Panc1 (cell line): ENCODE results near the gene PPM1M. TPM values are rescaled to one million over a fixed set of nuclear protein-coding genes. Genes with fewer than 3 reads are reported as not detected.

ENCODE experiments used
- ATAC-seq: fragments of 200-7000 bp; cut with Tn5 transposase; 2 replicates; pipeline ENCODE4 v1.9.1; 2020; ENCODE audit warnings: mild to moderate bottlenecking, moderate library complexity
- BruUV-seq: library from RNA; stranded (reverse); fragments of 400-500 nt; replicated peaks from 2 replicates; lab custom pipeline; 2021; lab: Mats Ljungman, UMichigan
- CTCF ChIA-PET: fragments of 300-600 bp; sonication (Branson Sonifier 250); formaldehyde crosslinking; loops from one replicate; lab custom pipeline; 2022; ENCODE audit warnings: antibody characterized with exemption; lab: Charles Lee
- POLR2A ChIA-PET: fragments of 300-600 bp; sonication (Branson Sonifier 250); formaldehyde crosslinking; loops from one replicate; lab custom pipeline; 2022; ENCODE audit warnings: antibody characterized with exemption; lab: Charles Lee
- DNase-seq: peaks from one replicate; pipeline ENCODE4 v3.0.0-alpha.2; 2010; ENCODE audit warnings: low read depth, low spot score
- H3K27ac ChIP-seq: 2 replicates; pipeline ENCODE4 v1.5.1; 2011; ENCODE audit warnings: mild to moderate bottlenecking, low read length, inconsistent platforms
- H3K27me3 ChIP-seq: fragments of 200-500 bp; sonication (Bioruptor generic); 2 replicates; pipeline ENCODE4 v1.6.0; 2014; ENCODE audit warnings: low read length, inconsistent platforms; ENCODE audit not compliant: control insufficient read depth, insufficient read depth
- H3K36me3 ChIP-seq: fragments of 200-500 bp; sonication (Bioruptor generic); 2 replicates; pipeline ENCODE4 v1.5.1; 2014; ENCODE audit warnings: inconsistent platforms, mild to moderate bottlenecking, low read length, moderate library complexity; ENCODE audit not compliant: control insufficient read depth, insufficient read depth
- H3K4me1 ChIP-seq: 2 replicates; pipeline ENCODE4 v1.5.1; 2011; ENCODE audit warnings: inconsistent platforms, mild to moderate bottlenecking, low read length, moderate library complexity; ENCODE audit not compliant: control insufficient read depth, insufficient read depth
- H3K4me3 ChIP-seq, 2 experiments: 2 replicates each; pipeline ENCODE4 v1.5.1; 2011 to 2012; ENCODE audit warnings: low read depth in 2 of 2, low read length in 2 of 2, mild to moderate bottlenecking in 2 of 2, inconsistent platforms in 1 of 2, moderate library complexity in 1 of 2
- H3K9me3 ChIP-seq: fragments of 200-500 bp; sonication (Bioruptor generic); 2 replicates; pipeline ENCODE4 v1.5.1; 2014; ENCODE audit warnings: low read depth, mild to moderate bottlenecking, inconsistent platforms, low read length, moderate library complexity; ENCODE audit not compliant: control insufficient read depth, insufficient read depth
- POLR2AphosphoS5 ChIP-seq: IDR thresholded peaks from 2 replicates; pipeline ENCODE4 v1.6.1; 2012; ENCODE audit warnings: mild to moderate bottlenecking, low read depth, low read length, moderate library complexity
- SIN3A ChIP-seq: IDR thresholded peaks from 2 replicates; pipeline ENCODE4 v1.6.1; 2012; ENCODE audit warnings: low read depth, mild to moderate bottlenecking, low read length, moderate library complexity, borderline replicate concordance; ENCODE audit not compliant: insufficient read depth
- TCF7L2 ChIP-seq: IDR thresholded peaks from 2 replicates; pipeline ENCODE4 v1.6.1; 2011; ENCODE audit warnings: mild to moderate bottlenecking, low read depth, low read length, inconsistent platforms
- in situ Hi-C: cut with HindIII; loops from 2 replicates; pipeline ENCODE4 v1.10.0; 2016; ENCODE audit warnings: low sequenced_read_pairs, low pct_unique_long_range_greater_than_20kb
- intact Hi-C: fragments of 100-400 bp; cut with micrococcal nuclease; formaldehyde crosslinking; loops from one replicate; pipeline ENCODE4 v1.10.0; 2022; ENCODE audit not compliant: unreplicated experiment
- total RNA-seq: library from RNA; stranded (reverse); gene quantifications from one replicate; pipeline ENCODE4 v1.2.1, GENCODE V29; 2021; ENCODE audit not compliant: unreplicated experiment
- TF ChIP-seq, protein P1 (sequence below): fragments of 450-650 bp; IDR thresholded peaks from 2 replicates; pipeline ENCODE4 v1.5.1; 2017; ENCODE audit warnings: mild to moderate bottlenecking
- TF ChIP-seq, protein P2 (sequence below), 2 experiments: IDR thresholded peaks; 2 replicates each; pipeline ENCODE4 v1.6.1; 2011 to 2012; ENCODE audit warnings: low read depth in 2 of 2, control low read depth in 1 of 2, low read length in 1 of 2, mild to moderate bottlenecking in 1 of 2, moderate library complexity in 1 of 2; ENCODE audit not compliant: insufficient read depth in 1 of 2

PPM1M gene
- total RNA-seq, 1 experiment from 2014 or later, result 9.7 TPM

DNA sequence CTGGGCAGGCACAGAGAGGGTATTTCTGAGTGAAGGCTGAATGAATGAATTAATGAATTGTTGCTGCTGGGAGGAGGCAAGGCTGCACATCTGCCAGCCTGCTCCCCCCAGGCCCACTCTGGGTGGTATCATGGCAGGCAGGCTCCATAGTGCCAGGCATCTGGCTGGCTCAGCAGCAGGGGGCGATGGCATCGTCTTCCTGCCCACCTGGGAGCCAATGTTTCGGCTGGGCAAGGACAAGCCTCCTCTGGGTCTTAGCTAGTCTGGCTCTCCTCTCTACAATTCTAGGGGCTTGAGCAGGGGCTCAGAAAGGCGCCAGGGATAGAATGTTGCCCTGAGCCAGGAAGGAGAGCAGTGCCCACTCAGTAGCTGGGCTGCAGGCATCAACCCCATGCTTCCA is 18.4 kb upstream of the PPM1M start:
- in situ Hi-C loops (no loop called here), intact Hi-C loops (no loop called here)
- no peak for ATAC-seq
- H3K27ac ChIP-seq, result no peak overlapping the region
- H3K4me3 ChIP-seq, result no peak overlapping the region
- no TSS peak for BruUV-seq
- CTCF ChIA-PET, result interaction anchor here (0.6 kb wide), 1 partner anchor 70 kb away, joined by 5 read pairs; no protein-coding TSS in a partner anchor
- H3K4me1 ChIP-seq, result no peaks in the 10 kb centered on the region
- TF ChIP-seq, protein P1, sequence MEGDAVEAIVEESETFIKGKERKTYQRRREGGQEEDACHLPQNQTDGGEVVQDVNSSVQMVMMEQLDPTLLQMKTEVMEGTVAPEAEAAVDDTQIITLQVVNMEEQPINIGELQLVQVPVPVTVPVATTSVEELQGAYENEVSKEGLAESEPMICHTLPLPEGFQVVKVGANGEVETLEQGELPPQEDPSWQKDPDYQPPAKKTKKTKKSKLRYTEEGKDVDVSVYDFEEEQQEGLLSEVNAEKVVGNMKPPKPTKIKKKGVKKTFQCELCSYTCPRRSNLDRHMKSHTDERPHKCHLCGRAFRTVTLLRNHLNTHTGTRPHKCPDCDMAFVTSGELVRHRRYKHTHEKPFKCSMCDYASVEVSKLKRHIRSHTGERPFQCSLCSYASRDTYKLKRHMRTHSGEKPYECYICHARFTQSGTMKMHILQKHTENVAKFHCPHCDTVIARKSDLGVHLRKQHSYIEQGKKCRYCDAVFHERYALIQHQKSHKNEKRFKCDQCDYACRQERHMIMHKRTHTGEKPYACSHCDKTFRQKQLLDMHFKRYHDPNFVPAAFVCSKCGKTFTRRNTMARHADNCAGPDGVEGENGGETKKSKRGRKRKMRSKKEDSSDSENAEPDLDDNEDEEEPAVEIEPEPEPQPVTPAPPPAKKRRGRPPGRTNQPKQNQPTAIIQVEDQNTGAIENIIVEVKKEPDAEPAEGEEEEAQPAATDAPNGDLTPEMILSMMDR, result no peak
- TF ChIP-seq SIN3A (no peak), TCF7L2 (no peak), POLR2AphosphoS5 (no peak)
- TF ChIP-seq, protein P2, sequence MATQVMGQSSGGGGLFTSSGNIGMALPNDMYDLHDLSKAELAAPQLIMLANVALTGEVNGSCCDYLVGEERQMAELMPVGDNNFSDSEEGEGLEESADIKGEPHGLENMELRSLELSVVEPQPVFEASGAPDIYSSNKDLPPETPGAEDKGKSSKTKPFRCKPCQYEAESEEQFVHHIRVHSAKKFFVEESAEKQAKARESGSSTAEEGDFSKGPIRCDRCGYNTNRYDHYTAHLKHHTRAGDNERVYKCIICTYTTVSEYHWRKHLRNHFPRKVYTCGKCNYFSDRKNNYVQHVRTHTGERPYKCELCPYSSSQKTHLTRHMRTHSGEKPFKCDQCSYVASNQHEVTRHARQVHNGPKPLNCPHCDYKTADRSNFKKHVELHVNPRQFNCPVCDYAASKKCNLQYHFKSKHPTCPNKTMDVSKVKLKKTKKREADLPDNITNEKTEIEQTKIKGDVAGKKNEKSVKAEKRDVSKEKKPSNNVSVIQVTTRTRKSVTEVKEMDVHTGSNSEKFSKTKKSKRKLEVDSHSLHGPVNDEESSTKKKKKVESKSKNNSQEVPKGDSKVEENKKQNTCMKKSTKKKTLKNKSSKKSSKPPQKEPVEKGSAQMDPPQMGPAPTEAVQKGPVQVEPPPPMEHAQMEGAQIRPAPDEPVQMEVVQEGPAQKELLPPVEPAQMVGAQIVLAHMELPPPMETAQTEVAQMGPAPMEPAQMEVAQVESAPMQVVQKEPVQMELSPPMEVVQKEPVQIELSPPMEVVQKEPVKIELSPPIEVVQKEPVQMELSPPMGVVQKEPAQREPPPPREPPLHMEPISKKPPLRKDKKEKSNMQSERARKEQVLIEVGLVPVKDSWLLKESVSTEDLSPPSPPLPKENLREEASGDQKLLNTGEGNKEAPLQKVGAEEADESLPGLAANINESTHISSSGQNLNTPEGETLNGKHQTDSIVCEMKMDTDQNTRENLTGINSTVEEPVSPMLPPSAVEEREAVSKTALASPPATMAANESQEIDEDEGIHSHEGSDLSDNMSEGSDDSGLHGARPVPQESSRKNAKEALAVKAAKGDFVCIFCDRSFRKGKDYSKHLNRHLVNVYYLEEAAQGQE (IDR thresholded peaks at IDR 0.05; ENCODE audit: insufficient read depth in 1 of 2, low read depth in 2 of 2, low read length in 1 of 2), result no peak
- no peak for DNase-seq
- H3K36me3 ChIP-seq, result no peaks in the 10 kb centered on the region
- POLR2A ChIA-PET, result no interaction called here
- H3K9me3 ChIP-seq, result no peaks in the 10 kb centered on the region
- no peaks in the 10 kb centered on the region for H3K27me3 ChIP-seq

DNA sequence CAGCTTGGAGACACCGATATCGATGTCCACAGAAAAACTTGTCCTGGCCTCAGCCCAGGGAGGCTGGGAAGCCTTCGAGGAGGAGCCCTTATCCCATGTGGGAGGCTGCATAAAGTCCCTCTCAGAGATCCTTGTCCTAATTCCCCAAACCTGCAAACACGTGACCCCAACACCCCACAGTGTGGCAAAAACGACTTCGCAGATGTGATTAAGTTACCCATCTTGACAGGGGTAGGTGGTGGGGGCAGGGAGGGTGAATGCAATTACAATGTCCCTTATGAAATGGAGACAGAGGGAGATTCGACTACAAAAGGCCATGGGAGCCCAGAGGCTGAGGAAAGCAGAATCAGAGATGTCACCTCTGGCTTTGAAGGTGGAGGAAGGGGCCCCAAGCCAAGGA is 17.8 kb upstream of the PPM1M start:
- Histone ChIP-seq H3K36me3 (no peaks in the 10 kb centered on the region), H3K9me3 (no peaks in the 10 kb centered on the region), H3K27me3 (no peaks in the 10 kb centered on the region), H3K27ac (no peak overlapping the region), H3K4me1 (no peaks in the 10 kb centered on the region), H3K4me3 (no peak overlapping the region)
- DNase-seq (no peak), ATAC-seq (no peak)
- CTCF ChIA-PET, result interaction anchor here (0.6 kb wide), 1 partner anchor 69 kb away, joined by 5 read pairs; no protein-coding TSS in a partner anchor
- in situ Hi-C loops, result no loop called here
- POLR2A ChIA-PET, result no interaction called here
- no TSS peak for BruUV-seq
- intact Hi-C loops, result no loop called here
- TF ChIP-seq SIN3A, result no peak
- TF ChIP-seq, protein P1, result no peak
- TF ChIP-seq, protein P2 (IDR thresholded peaks at IDR 0.05; ENCODE audit: insufficient read depth in 1 of 2, low read depth in 2 of 2, low read length in 1 of 2), result no peak
- no peak for TF ChIP-seq POLR2AphosphoS5
- no peak for TF ChIP-seq TCF7L2
